Fibroblast of villous mesenchyme (primary cell): Measurements from ENCODE around the gene GRK3. TPM values are rescaled to one million over a fixed set of nuclear protein-coding genes. Genes with fewer than 3 reads are reported as not detected.
A peak's percentile ranks its signal among the peaks of the same experiment; 100 is the strongest.

Experiments
- DNase-seq: peaks from one replicate; pipeline ENCODE4 v3.0.0-alpha.2; 2010; ENCODE audit warnings: low read depth
- H3K4me3 ChIP-seq: 2 replicates; pipeline ENCODE4 v1.5.1; 2011; ENCODE audit warnings: low read depth, mild to moderate bottlenecking, low read length
- CTCF ChIP-seq: IDR thresholded peaks from 2 replicates; pipeline ENCODE4 v1.5.1; 2012; ENCODE audit warnings: low read depth, mild to moderate bottlenecking, low read length; ENCODE audit not compliant: insufficient read depth
- total RNA-seq: library from RNA; depleted of rRNA; stranded (reverse); fragments of >200 nt; gene quantifications from 2 replicates; pipeline ENCODE4 v1.2.3, GENCODE V29; 2012

GRK3 gene
- total RNA-seq, 1 donor, result 1.7 TPM

- no peak for TF ChIP-seq CTCF
- H3K4me3 ChIP-seq, result no peak overlapping the region
- DNase-seq, result peak; percentile 74
These were observed 190.2 kb downstream of the GRK3 start for GRCh38 chr22:25754527-25755202.

GRCh38 chr22:25757686-25758085 is 193.2 kb downstream of the GRK3 start:
- no peak overlapping the region for H3K4me3 ChIP-seq
- no peak for TF ChIP-seq CTCF
- DNase-seq, result no peak

- no peak overlapping the region for H3K4me3 ChIP-seq
- no peak for TF ChIP-seq CTCF
- peak; percentile 18 for DNase-seq
These were observed 193.8 kb downstream of the GRK3 start for GRCh38 chr22:25758316-25758715.

- peak; percentile 92 for DNase-seq
- TF ChIP-seq CTCF, result no peak
- no peak overlapping the region for H3K4me3 ChIP-seq
These were observed 195.4 kb downstream of the GRK3 start for GRCh38 chr22:25759825-25760231.

- no peak overlapping the region for H3K4me3 ChIP-seq
- TF ChIP-seq CTCF, result no peak
- no peak for DNase-seq
These were observed 195.8 kb downstream of the GRK3 start for GRCh38 chr22:25760294-25760693.

- no peak overlapping the region for H3K4me3 ChIP-seq
- no peak for TF ChIP-seq CTCF
- no peak for DNase-seq
These were observed 196.5 kb downstream of the GRK3 start for GRCh38 chr22:25760848-25761595.
